OCI-LY3 (cell line): Measurements from ENCODE around the gene SRPRA.

Experiments used
- H2AFZ ChIP-seq: fragments of 200-600, 300-600 bp; shearing (Covaris generic); 2 replicates; pipeline ENCODE4 v1.6.0; 2014; ENCODE audit warnings: antibody characterized with exemption, low read depth, low read length
- H3K27ac ChIP-seq: fragments of 200-600, 300-600 bp; sonication (generic); 2 replicates; pipeline ENCODE4 v1.5.1; 2014; ENCODE audit warnings: mild to moderate bottlenecking, low read length, moderate library complexity, mixed read lengths
- H3K27me3 ChIP-seq: fragments of 200-600, 300-600 bp; sonication (generic); 2 replicates; pipeline ENCODE4 v1.6.1; 2014; ENCODE audit warnings: low read depth, low read length, mixed read lengths
- H3K36me3 ChIP-seq: fragments of 200-600, 300-600 bp; sonication (generic); replicated peaks from 2 replicates; pipeline ENCODE3; 2014; ENCODE audit warnings: low read depth, low read length, mixed read lengths
- H3K4me1 ChIP-seq: fragments of 300-600, 200-600 bp; sonication (generic); 2 replicates; pipeline ENCODE4 v1.6.1; 2014; ENCODE audit warnings: low read length, mixed read lengths
- H3K4me2 ChIP-seq: fragments of 200-600, 300-600 bp; sonication (generic); 2 replicates; pipeline ENCODE4 v1.6.1; 2014; ENCODE audit warnings: low read length, mixed read lengths
- H3K4me3 ChIP-seq: fragments of 300-600, 200-600 bp; sonication (generic); 2 replicates; pipeline ENCODE4 v1.5.1; 2014; ENCODE audit warnings: antibody characterized with exemption, mild to moderate bottlenecking, low read length, moderate library complexity
- H3K79me2 ChIP-seq: fragments of 300-600, 200-600 bp; shearing (Covaris generic); 2 replicates; pipeline ENCODE4 v1.6.1; 2014; ENCODE audit warnings: mild to moderate bottlenecking, low read length, mixed read lengths
- H3K9ac ChIP-seq: fragments of 300-600, 200-600 bp; shearing (Covaris generic); 2 replicates; pipeline ENCODE4 v1.6.0; 2014; ENCODE audit warnings: mild to moderate bottlenecking, low read length, moderate library complexity
- H3K9me3 ChIP-seq: fragments of 200-600, 300-600 bp; shearing (Covaris generic); 2 replicates; pipeline ENCODE4 v1.6.1; 2014; ENCODE audit warnings: low read length, mixed read lengths; ENCODE audit not compliant: insufficient read depth
- H4K20me1 ChIP-seq: fragments of 200-600, 300-600 bp; sonication (generic); 2 replicates; pipeline ENCODE4 v1.6.1; 2016; ENCODE audit warnings: low read length, mixed read lengths; ENCODE audit not compliant: insufficient read depth
- CTCF ChIP-seq: fragments of 200-600, 300-600 bp; sonication (generic); IDR thresholded peaks from 2 replicates; pipeline ENCODE4 v1.5.1; 2014; ENCODE audit warnings: antibody characterized with exemption, low read length, low read depth
- EZH2phosphoT487 ChIP-seq: fragments of 200-600 bp; shearing (Covaris generic); IDR thresholded peaks from 2 replicates; pipeline ENCODE4 v1.6.1; 2018; ENCODE audit warnings: antibody characterized with exemption, mixed run types, low read depth

SRPRA gene

GRCh38 chr11:126277780-126278179 lies 9.1 kb upstream of the SRPRA start:
- no peak overlapping the region for H3K4me2 ChIP-seq
- no peaks in the 10 kb centered on the region for H3K27me3 ChIP-seq
- H3K4me1 ChIP-seq = peaks cover 3% of the 10 kb centered on the region; the same call in 1 of the 2 replicates
- no peak overlapping the region for H2AFZ ChIP-seq
- no peak for TF ChIP-seq CTCF
- TF ChIP-seq EZH2phosphoT487 = no peak
- no peaks in the 10 kb centered on the region for H4K20me1 ChIP-seq
- no peaks in the 10 kb centered on the region for H3K79me2 ChIP-seq
- no peak overlapping the region for H3K27ac ChIP-seq
- H3K4me3 ChIP-seq = no peak overlapping the region
- no peak overlapping the region for H3K9ac ChIP-seq
- H3K9me3 ChIP-seq = no peaks in the 10 kb centered on the region
- H3K36me3 ChIP-seq = peaks cover 35% of the 10 kb centered on the region

- Histone ChIP-seq H3K9ac (no peak overlapping the region), H3K9me3 (no peaks in the 10 kb centered on the region), H3K4me1 (no peaks in the 10 kb centered on the region), H4K20me1 (no peaks in the 10 kb centered on the region), H3K4me3 (no peak overlapping the region), H3K79me2 (no peaks in the 10 kb centered on the region), H2AFZ (no peak overlapping the region), H3K27me3 (no peaks in the 10 kb centered on the region), H3K4me2 (no peak overlapping the region), H3K27ac (no peak overlapping the region), H3K36me3 (peaks cover 39% of the 10 kb centered on the region)
- no peak for TF ChIP-seq CTCF
- TF ChIP-seq EZH2phosphoT487 = no peak
These were observed 8.6 kb upstream of the SRPRA start for GRCh38 chr11:126277322-126277721.

- Histone ChIP-seq H3K4me1 (peaks cover 17% of the 10 kb centered on the region), H3K36me3 (peaks cover 54% of the 10 kb centered on the region), H3K4me3 (peak overlapping the region; percentile 87), H3K27ac (peak overlapping the region; percentile 56), H4K20me1 (no peaks in the 10 kb centered on the region), H3K79me2 (peaks cover 51% of the 10 kb centered on the region), H3K9me3 (no peaks in the 10 kb centered on the region), H2AFZ (no peak overlapping the region), H3K9ac (peak overlapping the region; percentile 84), H3K4me2 (peak overlapping the region; percentile 93), H3K27me3 (no peaks in the 10 kb centered on the region)
- TF ChIP-seq EZH2phosphoT487 (no peak), CTCF (no peak)
These were observed 361 bp downstream of the SRPRA start for GRCh38 chr11:126268361-126268707.

GRCh38 chr11:126267650-126268049 lies 1.0 kb downstream of the SRPRA start:
- H3K4me1 ChIP-seq = peaks cover 17% of the 10 kb centered on the region
- H3K79me2 ChIP-seq = peaks cover 51% of the 10 kb centered on the region
- peak overlapping the region; percentile 93 for H3K4me2 ChIP-seq
- H4K20me1 ChIP-seq = no peaks in the 10 kb centered on the region
- H3K27me3 ChIP-seq = no peaks in the 10 kb centered on the region
- peaks cover 54% of the 10 kb centered on the region for H3K36me3 ChIP-seq
- H3K9ac ChIP-seq = peak overlapping the region; percentile 84
- TF ChIP-seq EZH2phosphoT487 = no peak
- no peak for TF ChIP-seq CTCF
- no peak overlapping the region for H2AFZ ChIP-seq
- peak overlapping the region; percentile 87 for H3K4me3 ChIP-seq
- no peaks in the 10 kb centered on the region for H3K9me3 ChIP-seq
- peak overlapping the region; percentile 56 for H3K27ac ChIP-seq
